Hepatocyte (in vitro differentiated cells): ENCODE measurements around the gene HSD17B8. TPM values are rescaled to one million over a fixed set of nuclear protein-coding genes. Genes with fewer than 3 reads are reported as not detected.

Experiments used
- DNase-seq: peaks from one replicate; pipeline ENCODE4 v3.0.0-alpha.2; 2016; ENCODE audit warnings: low spot score
- H2AFZ ChIP-seq: fragments of 200-600 bp; sonication (generic); 2 replicates; pipeline ENCODE4 v1.6.0; 2016; ENCODE audit warnings: antibody characterized with exemption, mild to moderate bottlenecking
- H3K27ac ChIP-seq: fragments of 200-600 bp; sonication (generic); 2 replicates; pipeline ENCODE4 v1.5.1; 2016; ENCODE audit warnings: mild to moderate bottlenecking
- H3K27me3 ChIP-seq: fragments of 200-600 bp; sonication (generic); 2 replicates; pipeline ENCODE4 v1.6.1; 2016
- H3K36me3 ChIP-seq: fragments of 200-600 bp; sonication (generic); replicated peaks from 2 replicates; pipeline ENCODE4 v1.5.1; 2016; ENCODE audit warnings: low read depth; ENCODE audit not compliant: insufficient read depth
- H3K4me1 ChIP-seq: fragments of 200-600 bp; sonication (generic); 2 replicates; pipeline ENCODE4 v1.5.1; 2016; ENCODE audit warnings: mild to moderate bottlenecking, moderate library complexity; ENCODE audit not compliant: insufficient read depth
- H3K4me2 ChIP-seq: fragments of 200-600 bp; sonication (generic); 2 replicates; pipeline ENCODE4 v1.6.0; 2016
- H3K4me3 ChIP-seq: fragments of 200-600 bp; sonication (generic); 2 replicates; pipeline ENCODE4 v1.5.1; 2016; ENCODE audit warnings: mild to moderate bottlenecking
- H3K79me2 ChIP-seq: fragments of 200-600 bp; sonication (generic); 2 replicates; pipeline ENCODE4 v1.6.0; 2017; ENCODE audit warnings: mild to moderate bottlenecking
- H3K9me2 ChIP-seq: fragments of 200-600 bp; sonication (generic); replicated peaks from 2 replicates; pipeline ENCODE4 v1.6.0; 2017; ENCODE audit warnings: mild to moderate bottlenecking; ENCODE audit not compliant: insufficient read depth
- H3K9me3 ChIP-seq: fragments of 200-600 bp; sonication (generic); 2 replicates; pipeline ENCODE4 v1.5.1; 2016; ENCODE audit warnings: low read depth, mild to moderate bottlenecking
- H4K20me1 ChIP-seq: fragments of 200-600 bp; sonication (generic); 2 replicates; pipeline ENCODE4 v1.6.0; 2016; ENCODE audit warnings: mild to moderate bottlenecking; ENCODE audit not compliant: insufficient read depth, poor library complexity, severe bottlenecking
- EZH2 ChIP-seq: fragments of 200-600 bp; sonication (generic); IDR thresholded peaks from 2 replicates; pipeline ENCODE4 v1.6.1; 2016; ENCODE audit warnings: antibody characterized with exemption, mild to moderate bottlenecking, borderline replicate concordance
- EZH2phosphoT487 ChIP-seq: fragments of 200-600 bp; sonication (generic); IDR thresholded peaks from one replicate; pipeline ENCODE4 v1.6.1; 2018; ENCODE audit warnings: antibody characterized with exemption, mild to moderate bottlenecking, low read depth, moderate library complexity; ENCODE audit not compliant: unreplicated experiment, severe bottlenecking
- WGBS: methylation state at CpG from one replicate; pipeline ENCODE4 v1.1.6; 2016; ENCODE audit warnings: low lambda C conversion rate; ENCODE audit errors: missing lambda C conversion rate; 5-methylcytosine and 5-hydroxymethylcytosine counted together
- polyA plus RNA-seq: library from polyadenylated mRNA; unstranded; fragments of >200 nt; fragmentation: Nextera tagmentation; extraction: Ambion mirVana; gene quantifications from 2 replicates; pipeline ENCODE4 v1.2.1, GENCODE V29; 2016
- total RNA-seq: library from RNA; depleted of rRNA; stranded (reverse); fragments of >200 nt; gene quantifications from 2 replicates; pipeline ENCODE4 v1.2.3, GENCODE V29; 2014
- TF ChIP-seq, protein P1 (sequence below): fragments of 200-600 bp; sonication (generic); IDR thresholded peaks from 2 replicates; pipeline ENCODE4 v1.5.1; 2016; ENCODE audit warnings: antibody characterized with exemption, mild to moderate bottlenecking; ENCODE audit not compliant: poor library complexity

HSD17B8 gene
- total and polyA plus RNA-seq, 2 experiments from 2014 or later: 6.0 to 12.9 TPM

- H3K27me3 ChIP-seq: no peaks in the 10 kb centered on the region
- no peak overlapping the region for H2AFZ ChIP-seq
- TF ChIP-seq EZH2phosphoT487 (no peak), EZH2 (no peak)
- TF ChIP-seq, protein P1, sequence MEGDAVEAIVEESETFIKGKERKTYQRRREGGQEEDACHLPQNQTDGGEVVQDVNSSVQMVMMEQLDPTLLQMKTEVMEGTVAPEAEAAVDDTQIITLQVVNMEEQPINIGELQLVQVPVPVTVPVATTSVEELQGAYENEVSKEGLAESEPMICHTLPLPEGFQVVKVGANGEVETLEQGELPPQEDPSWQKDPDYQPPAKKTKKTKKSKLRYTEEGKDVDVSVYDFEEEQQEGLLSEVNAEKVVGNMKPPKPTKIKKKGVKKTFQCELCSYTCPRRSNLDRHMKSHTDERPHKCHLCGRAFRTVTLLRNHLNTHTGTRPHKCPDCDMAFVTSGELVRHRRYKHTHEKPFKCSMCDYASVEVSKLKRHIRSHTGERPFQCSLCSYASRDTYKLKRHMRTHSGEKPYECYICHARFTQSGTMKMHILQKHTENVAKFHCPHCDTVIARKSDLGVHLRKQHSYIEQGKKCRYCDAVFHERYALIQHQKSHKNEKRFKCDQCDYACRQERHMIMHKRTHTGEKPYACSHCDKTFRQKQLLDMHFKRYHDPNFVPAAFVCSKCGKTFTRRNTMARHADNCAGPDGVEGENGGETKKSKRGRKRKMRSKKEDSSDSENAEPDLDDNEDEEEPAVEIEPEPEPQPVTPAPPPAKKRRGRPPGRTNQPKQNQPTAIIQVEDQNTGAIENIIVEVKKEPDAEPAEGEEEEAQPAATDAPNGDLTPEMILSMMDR: no peak
- DNase-seq: no peak
- H4K20me1 ChIP-seq: no peaks in the 10 kb centered on the region
- H3K27ac ChIP-seq: no peak overlapping the region
- no peaks in the 10 kb centered on the region for H3K9me2 ChIP-seq
- H3K9me3 ChIP-seq: no peaks in the 10 kb centered on the region
- H3K4me1 ChIP-seq: no peaks in the 10 kb centered on the region
- H3K4me3 ChIP-seq: no peak overlapping the region
- H3K4me2 ChIP-seq: no peak overlapping the region
- H3K36me3 ChIP-seq: no peaks in the 10 kb centered on the region
- H3K79me2 ChIP-seq: no peaks in the 10 kb centered on the region
- 81% methylated on average over 18 of the region's 19 CpGs for WGBS
Measured at GRCh38 chr6:33177552-33178446, 26.7 kb upstream of the HSD17B8 start.

- no peak overlapping the region for H3K4me3 ChIP-seq
- 87% methylated on average over 10 of the region's 10 CpGs for WGBS
- H3K27ac ChIP-seq: no peak overlapping the region
Measured at GRCh38 chr6:33178755-33179475, 25.5 kb upstream of the HSD17B8 start.

DNA sequence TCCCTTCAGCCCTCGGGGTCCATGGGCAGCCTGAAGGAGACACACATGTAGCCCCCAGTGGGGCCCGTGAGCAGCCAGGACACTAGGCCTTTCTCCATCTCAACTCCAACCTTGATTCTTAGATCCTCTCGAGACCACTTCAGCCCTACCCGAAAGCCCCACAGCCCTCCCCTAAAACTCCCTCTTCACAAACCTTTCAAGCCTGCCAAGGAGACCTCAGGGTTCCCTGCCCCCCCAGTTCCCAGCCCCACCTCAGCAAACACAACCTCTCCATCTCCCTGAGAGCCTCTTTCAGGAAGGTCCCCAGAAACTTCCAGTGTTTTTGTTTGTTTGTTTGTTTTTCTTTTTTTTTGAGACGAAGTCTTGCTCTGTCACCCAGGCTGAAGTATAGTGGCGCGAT is 23.3 kb upstream of the HSD17B8 start:
- no peak overlapping the region for H3K4me2 ChIP-seq
- H3K36me3 ChIP-seq: no peaks in the 10 kb centered on the region
- WGBS: 82% methylated on average over 7 of the region's 7 CpGs
- no peaks in the 10 kb centered on the region for H3K4me1 ChIP-seq
- H2AFZ ChIP-seq: no peak overlapping the region
- H3K79me2 ChIP-seq: no peaks in the 10 kb centered on the region
- no peaks in the 10 kb centered on the region for H3K9me3 ChIP-seq
- H3K27ac ChIP-seq: no peak overlapping the region
- H3K27me3 ChIP-seq: no peaks in the 10 kb centered on the region
- no peaks in the 10 kb centered on the region for H4K20me1 ChIP-seq
- H3K4me3 ChIP-seq: no peak overlapping the region
- TF ChIP-seq EZH2 (no peak), EZH2phosphoT487 (no peak)
- TF ChIP-seq, protein P1: no peak
- no peak for DNase-seq
- no peaks in the 10 kb centered on the region for H3K9me2 ChIP-seq

More at GRCh38 chr6:33178755-33179475, 25.5 kb upstream of the HSD17B8 start:
- H3K9me3 ChIP-seq: no peaks in the 10 kb centered on the region
- H4K20me1 ChIP-seq: no peaks in the 10 kb centered on the region
- no peaks in the 10 kb centered on the region for H3K36me3 ChIP-seq
- no peaks in the 10 kb centered on the region for H3K9me2 ChIP-seq
- H2AFZ ChIP-seq: no peak overlapping the region
- no peaks in the 10 kb centered on the region for H3K79me2 ChIP-seq
- no peak overlapping the region for H3K4me2 ChIP-seq
- no peaks in the 10 kb centered on the region for H3K27me3 ChIP-seq
- DNase-seq: no peak
- TF ChIP-seq EZH2 (no peak), EZH2phosphoT487 (no peak)
- TF ChIP-seq, protein P1: no peak
- no peaks in the 10 kb centered on the region for H3K4me1 ChIP-seq
